ENCODE measurements around the gene PCGF1.
"Not testable (repeated sequence)": the region's sequence is repeated elsewhere in the genome, so short reads cannot be mapped to it uniquely, and the experiment has no call there.

PCGF1 gene

GRCh38 chr2:74498500-74499266 is 8.8 kb downstream of the PCGF1 start:
- DNase-seq: no peak

- no peak for DNase-seq
Measured at GRCh38 chr2:74497777-74498499, 9.6 kb downstream of the PCGF1 start.

- DNase-seq: no peak
Measured at GRCh38 chr2:74496997-74497776, 10.3 kb downstream of the PCGF1 start.

- no peak for DNase-seq
Measured at GRCh38 chr2:74495440-74495839, 12.1 kb downstream of the PCGF1 start.

GRCh38 chr2:74493546-74493945 is 13.9 kb downstream of the PCGF1 start:
- no peak for DNase-seq

- DNase-seq: no peak
Measured at GRCh38 chr2:74491648-74492544, 15.6 kb downstream of the PCGF1 start.

GRCh38 chr2:74489906-74490305 is 17.6 kb downstream of the PCGF1 start:
- no peak for DNase-seq

- DNase-seq: no peak
Measured at GRCh38 chr2:74488643-74489481, 18.6 kb downstream of the PCGF1 start.

GRCh38 chr2:74486141-74486540 is 21.4 kb downstream of the PCGF1 start:
- no peak for DNase-seq

- DNase-seq: not testable (repeated sequence)
Measured at GRCh38 chr2:74483675-74484164, 23.8 kb downstream of the PCGF1 start.

GRCh38 chr2:74482801-74483674 is 24.5 kb downstream of the PCGF1 start, which contains the start of the genes CCDC142 and TTC31:
Gene CCDC142 (minus strand): TSS chr2:74482998. CDS start chr2:74482837, 161 bp downstream.
Gene TTC31 (plus strand): TSS chr2:74483081. CDS start chr2:74483096, 15 bp downstream.
- DNase-seq: peak; percentile 78

GRCh38 chr2:74481961-74482800 is 25.3 kb downstream of the PCGF1 start:
- DNase-seq: no peak

- DNase-seq: no peak
Measured at GRCh38 chr2:74481431-74481830, 26.1 kb downstream of the PCGF1 start.

- no peak for DNase-seq
Measured at GRCh38 chr2:74474899-74475298, 32.6 kb downstream of the PCGF1 start.

- no peak for DNase-seq
Measured at GRCh38 chr2:74474481-74474880, 33.0 kb downstream of the PCGF1 start.

GRCh38 chr2:74472945-74473258 is 34.6 kb downstream of the PCGF1 start:
- no peak for DNase-seq

GRCh38 chr2:74472086-74472944 is 35.2 kb downstream of the PCGF1 start, which contains the start of gene MRPL53:
Gene MRPL53 (minus strand): TSS chr2:74472680. CDS start chr2:74472660, 20 bp downstream.
- DNase-seq: no peak
